ENCODE data around the gene ADAM22.

ADAM22 gene

GRCh38 chr7:88176190-88176589 is 242.1 kb downstream of the ADAM22 start:
- no peak for DNase-seq

GRCh38 chr7:88183051-88183450 is 249.0 kb downstream of the ADAM22 start:
- DNase-seq, result no peak

- DNase-seq, result no peak
Measured at GRCh38 chr7:88184848-88185304, 250.8 kb downstream of the ADAM22 start.

GRCh38 chr7:88185650-88186049 is 251.6 kb downstream of the ADAM22 start:
- DNase-seq, result no peak

- DNase-seq, result no peak
Measured at GRCh38 chr7:88191911-88192310, 257.9 kb downstream of the ADAM22 start.

- DNase-seq, result no peak
Measured at GRCh38 chr7:88200261-88200660, 266.2 kb downstream of the ADAM22 start.

- peak; percentile 65 for DNase-seq
Measured at GRCh38 chr7:88200789-88201188, 266.7 kb downstream of the ADAM22 start.

- no peak for DNase-seq
Measured at GRCh38 chr7:88201305-88201704, 267.3 kb downstream of the ADAM22 start.

- DNase-seq, result no peak
Measured at GRCh38 chr7:88202278-88202677, 268.2 kb downstream of the ADAM22 start.

- no peak for DNase-seq
Measured at GRCh38 chr7:88202799-88203198, 268.7 kb downstream of the ADAM22 start.

- no peak for DNase-seq
Measured at GRCh38 chr7:88203401-88203800, 269.4 kb downstream of the ADAM22 start.

- no peak for DNase-seq
Measured at GRCh38 chr7:88204525-88205110, 270.6 kb downstream of the ADAM22 start.

GRCh38 chr7:88205179-88205578 is 271.1 kb downstream of the ADAM22 start:
- DNase-seq, result no peak

GRCh38 chr7:88206254-88206653 is 272.2 kb downstream of the ADAM22 start:
- no peak for DNase-seq

GRCh38 chr7:88208521-88208920 is 274.5 kb downstream of the ADAM22 start:
- no peak for DNase-seq

GRCh38 chr7:88212918-88213317 is 278.9 kb downstream of the ADAM22 start:
- DNase-seq, result no peak

- no peak for DNase-seq
Measured at GRCh38 chr7:88214456-88214855, 280.4 kb downstream of the ADAM22 start.

- no peak for DNase-seq
Measured at GRCh38 chr7:88215295-88215694, 281.2 kb downstream of the ADAM22 start.

GRCh38 chr7:88216276-88216675 is 282.2 kb downstream of the ADAM22 start:
- DNase-seq, result peak; percentile 96

GRCh38 chr7:88217675-88218428 is 283.8 kb downstream of the ADAM22 start:
- DNase-seq, result peak; percentile 97

GRCh38 chr7:88218429-88218745 is 284.3 kb downstream of the ADAM22 start:
- no peak for DNase-seq

GRCh38 chr7:88218836-88219605 is 285.0 kb downstream of the ADAM22 start:
- DNase-seq, result peak; percentile 75

- DNase-seq, result peak; percentile 91
Measured at GRCh38 chr7:88219781-88220747, 286.0 kb downstream of the ADAM22 start, which contains the start of gene SRI. TSS of gene SRI (minus strand) at chr7:88220038. CDS start at chr7:88220026, 12 bp downstream.

Data from DMS79 treated with DMSO at 0.1 percent for 48 hours (cell line).